ENCODE results near the gene HSCB.
"Not testable (repeated sequence)": the region's sequence is repeated elsewhere in the genome, so short reads cannot be mapped to it uniquely, and the experiment has no call there.

Gene HSCB

DNA sequence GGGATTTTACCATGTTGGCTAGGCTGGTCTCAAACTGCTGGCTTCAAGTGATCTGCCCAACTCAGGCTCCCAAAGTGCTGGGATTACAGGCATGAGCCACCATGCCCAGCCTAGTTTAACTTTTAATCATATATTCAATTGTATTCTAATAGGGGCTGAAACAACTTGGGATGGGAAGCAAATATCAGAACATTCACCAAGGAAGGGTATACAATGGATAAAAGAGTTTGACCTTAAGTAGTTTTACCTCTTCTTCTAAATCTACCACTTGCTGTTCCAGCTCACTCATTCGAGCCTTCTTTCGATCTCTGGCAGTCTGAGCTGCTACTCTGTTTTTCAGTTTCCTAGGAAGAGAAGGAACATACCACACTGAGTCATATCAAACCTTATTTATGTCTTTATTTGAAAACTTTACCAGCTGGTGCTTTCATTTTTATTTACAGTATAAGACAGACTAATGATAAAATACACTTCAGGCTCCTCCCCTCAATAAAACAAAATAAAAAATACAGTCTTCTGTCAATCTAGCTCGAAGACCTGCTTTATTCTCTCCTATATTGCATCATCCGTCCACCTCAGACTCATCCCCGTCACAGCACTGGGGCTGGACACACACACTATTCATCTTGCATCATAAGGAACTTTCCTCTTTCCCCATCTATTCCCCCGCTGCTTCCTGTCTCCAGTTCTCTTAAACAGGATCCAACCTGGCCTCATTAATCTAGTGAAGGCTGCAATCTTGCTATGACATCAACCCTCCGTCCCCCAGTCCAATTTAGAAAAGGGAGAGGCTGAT, 57.2 kb downstream of the HSCB start:
- peak overlapping the region; percentile 95 for H3K4me3 ChIP-seq (ENCODE audit: low read depth, low read length)
- DNase-seq (ENCODE audit: low read depth), result peak; percentile 79
- TF ChIP-seq CTCF (IDR thresholded peaks at IDR 0.05; ENCODE audit: insufficient read depth, low read depth, low read length, missing control alignments), result no peak

DNA sequence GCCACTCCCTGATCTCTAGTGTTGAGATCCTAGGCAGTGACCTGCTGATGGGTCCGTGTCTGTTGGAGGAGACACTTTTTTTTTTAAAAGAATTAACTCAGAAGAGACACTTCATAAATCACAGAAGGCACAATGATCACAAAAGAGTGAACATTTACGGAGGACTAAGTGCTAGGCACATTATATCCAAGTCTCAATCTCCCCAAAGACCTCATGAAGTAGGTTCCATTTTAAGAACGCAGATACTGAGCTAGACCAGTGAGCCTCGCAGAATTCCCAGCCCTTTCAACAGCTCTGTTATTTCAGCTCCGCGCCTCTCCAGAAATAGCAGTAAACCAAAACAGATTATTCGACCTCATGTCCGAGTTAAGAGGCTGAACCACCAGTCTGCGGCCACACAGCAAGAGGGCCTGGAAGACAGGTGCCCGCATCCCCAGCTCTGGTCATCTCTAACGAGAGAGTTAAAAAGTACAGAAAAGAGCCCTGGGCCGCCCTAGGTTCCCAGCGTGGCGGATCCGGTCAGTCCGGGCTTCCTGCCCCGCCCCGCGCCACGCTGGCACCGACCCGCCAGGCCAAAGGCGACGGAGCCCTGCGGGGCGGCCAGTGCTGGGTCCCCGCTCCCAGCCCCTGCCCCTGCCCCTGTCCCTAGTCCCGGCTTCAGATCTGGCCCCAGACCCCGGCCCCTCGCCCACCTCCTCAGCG, 57.9 kb downstream of the HSCB start:
- peak overlapping the region; percentile 95 for H3K4me3 ChIP-seq (ENCODE audit: low read depth, low read length)
- peak; percentile 69 for DNase-seq (ENCODE audit: low read depth)
- no peak for TF ChIP-seq CTCF (IDR thresholded peaks at IDR 0.05; ENCODE audit: insufficient read depth, low read depth, low read length, missing control alignments)

- TF ChIP-seq CTCF (IDR thresholded peaks at IDR 0.05; ENCODE audit: insufficient read depth, low read depth, low read length, missing control alignments), result no peak
These were observed 58.6 kb downstream of the HSCB start, which contains the start of gene XBP1 for GRCh38 chr22:28800308-28801041. Gene XBP1 (minus strand): TSS chr22:28800569.

GRCh38 chr22:28801845-28802594, 60.2 kb downstream of the HSCB start:
- no peak for TF ChIP-seq CTCF (IDR thresholded peaks at IDR 0.05; ENCODE audit: insufficient read depth, low read depth, low read length, missing control alignments)
- peak; percentile 52 for DNase-seq (ENCODE audit: low read depth)
- H3K4me3 ChIP-seq (ENCODE audit: low read depth, low read length), result peak overlapping the region; percentile 95

More at GRCh38 chr22:28800308-28801041, 58.6 kb downstream of the HSCB start, which contains the start of gene XBP1:
- DNase-seq (ENCODE audit: low read depth), result peak; percentile 97
- peak within 1 kb of the TSS; percentile 95 for H3K4me3 ChIP-seq (ENCODE audit: low read depth, low read length)

GRCh38 chr22:28802595-28803123, 60.8 kb downstream of the HSCB start:
- H3K4me3 ChIP-seq (ENCODE audit: low read depth, low read length), result peak overlapping the region; percentile 95; the same call in 1 of the 2 replicates
- TF ChIP-seq CTCF (IDR thresholded peaks at IDR 0.05; ENCODE audit: insufficient read depth, low read depth, low read length, missing control alignments), result no peak
- no peak for DNase-seq (ENCODE audit: low read depth)

DNA sequence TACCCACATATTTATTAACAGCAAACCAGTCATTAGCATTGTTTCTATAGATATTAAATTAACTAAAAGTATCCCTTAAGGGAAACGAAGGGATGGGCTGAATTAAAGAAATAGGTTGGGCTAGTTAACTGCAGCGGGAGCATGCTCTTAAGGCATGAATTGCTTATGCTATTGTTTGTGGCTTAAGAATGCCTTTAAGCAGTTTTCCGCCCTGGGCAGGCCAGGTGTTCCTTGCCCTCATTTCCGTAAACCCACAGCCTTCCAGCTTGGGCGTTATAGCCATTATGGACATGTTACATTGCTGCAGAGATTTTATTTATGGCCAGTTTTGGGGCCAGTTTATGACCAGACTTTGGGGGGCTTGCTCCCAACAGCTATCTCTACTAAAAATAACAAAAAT, 63.6 kb downstream of the HSCB start:
- not testable (repeated sequence) for H3K4me3 ChIP-seq (ENCODE audit: low read depth, low read length); DNase-seq (ENCODE audit: low read depth)
